Caki2 (cell line): ENCODE results near the gene SREBF1. TPM values are rescaled to one million over a fixed set of nuclear protein-coding genes. Genes with fewer than 3 reads are reported as not detected.

Source experiments
- DNase-seq: peaks from one replicate; pipeline ENCODE4 v3.0.0-alpha.2; 2015; ENCODE audit warnings: low read depth
- in situ Hi-C: cut with HindIII; loops from 2 replicates; pipeline ENCODE4 v1.10.0; 2016; ENCODE audit warnings: low sequenced_read_pairs, low pct_unique_long_range_greater_than_20kb, mixed read lengths
- total RNA-seq: library from RNA; depleted of rRNA; stranded (reverse); fragments of >200 nt; shearing (Covaris generic); gene quantifications from 2 replicates; pipeline ENCODE4 v1.2.3, GENCODE V29; 2014; ENCODE audit warnings: low replicate concordance

Gene SREBF1
- total RNA-seq, 1 experiment from 2014 or later = 33.9 TPM

- in situ Hi-C loops = no loop called here
- no peak for DNase-seq
Observed at GRCh38 chr17:17806611-17807274, 30.0 kb downstream of the SREBF1 start.

GRCh38 chr17:17806035-17806434 lies 30.8 kb downstream of the SREBF1 start:
- in situ Hi-C loops = no loop called here
- no peak for DNase-seq

DNA sequence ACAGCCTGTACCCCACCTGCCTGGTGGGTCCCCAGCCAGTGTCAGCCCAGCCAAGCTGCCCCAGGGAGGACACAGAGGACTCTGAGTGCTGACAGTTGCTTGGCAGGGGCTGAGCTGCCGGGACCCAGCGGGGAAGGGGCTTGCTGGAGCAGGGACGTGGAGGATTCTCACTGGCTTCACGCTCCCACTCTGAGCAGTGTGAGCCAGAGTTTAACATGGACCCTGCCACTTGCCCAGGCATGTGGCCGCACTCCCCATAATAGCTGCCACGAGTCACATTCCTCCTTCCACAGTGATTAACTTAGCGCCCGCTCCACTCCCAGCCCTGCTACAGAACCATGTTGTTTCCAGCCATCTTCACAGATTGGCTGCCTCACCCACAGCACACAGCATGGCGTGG lies 31.2 kb downstream of the SREBF1 start:
- in situ Hi-C loops = no loop called here
- DNase-seq = no peak

GRCh38 chr17:17804007-17804406 lies 32.8 kb downstream of the SREBF1 start:
- in situ Hi-C loops = no loop called here
- no peak for DNase-seq

DNA sequence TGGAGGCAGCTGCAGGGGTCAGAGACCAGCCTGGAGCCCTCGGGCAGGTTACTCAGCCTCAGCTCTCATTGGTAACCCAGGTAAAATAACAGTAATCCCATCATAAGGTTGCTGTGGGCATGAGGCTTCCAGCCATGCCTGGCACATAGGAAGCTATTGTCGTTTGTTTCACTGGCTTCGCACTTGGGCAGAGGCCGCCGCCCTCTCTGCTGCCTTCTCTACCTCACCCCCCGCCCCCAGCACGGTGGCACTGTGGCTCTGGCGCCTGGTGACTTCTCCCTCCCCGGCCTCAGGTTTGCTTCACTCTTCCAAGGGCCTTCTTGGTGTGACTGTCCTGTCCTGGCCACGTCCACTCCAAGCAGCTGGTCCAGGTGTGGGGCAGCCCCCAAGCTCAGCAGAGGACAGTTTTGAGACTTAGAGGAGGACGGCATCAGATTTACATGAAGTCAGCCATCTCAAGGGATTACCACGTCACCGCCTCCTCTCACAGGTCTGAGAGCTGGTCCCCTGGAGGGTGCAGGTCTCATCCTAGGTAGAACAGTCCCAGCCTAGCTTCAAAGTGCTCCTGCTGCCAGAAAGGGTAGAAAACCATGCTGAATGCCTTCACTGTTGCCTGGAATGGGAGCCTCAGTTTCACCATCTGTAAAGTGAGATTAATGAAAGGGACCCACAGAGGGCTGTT lies 34.8 kb downstream of the SREBF1 start:
- in situ Hi-C loops = no loop called here
- DNase-seq = no peak

DNA sequence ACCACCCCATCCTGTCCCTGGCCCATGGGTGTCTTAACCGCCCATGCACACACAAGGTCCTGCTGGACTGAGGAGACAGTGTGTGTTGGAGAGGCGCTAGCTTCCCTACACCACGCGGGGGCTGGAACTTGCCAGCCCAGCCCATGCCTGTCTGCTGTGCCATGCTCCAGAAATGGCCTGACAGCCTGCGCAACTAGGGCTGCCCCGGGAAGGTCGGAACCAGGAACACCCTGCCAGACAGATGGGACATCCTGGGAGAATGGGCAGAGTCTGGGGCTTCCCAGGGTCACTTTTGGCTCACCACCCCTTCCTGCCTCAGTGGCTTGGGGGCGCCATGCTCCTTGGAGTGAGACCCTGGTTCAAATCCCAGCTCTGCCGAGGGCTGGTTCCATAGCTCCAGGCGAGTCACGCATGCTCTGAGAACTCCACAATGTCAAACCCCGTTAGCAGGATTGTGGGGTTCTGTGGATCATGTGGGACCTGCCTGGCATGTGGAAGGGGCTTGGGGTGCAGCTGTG lies 36.2 kb downstream of the SREBF1 start:
- in situ Hi-C loops = no loop called here
- no peak for DNase-seq

DNA sequence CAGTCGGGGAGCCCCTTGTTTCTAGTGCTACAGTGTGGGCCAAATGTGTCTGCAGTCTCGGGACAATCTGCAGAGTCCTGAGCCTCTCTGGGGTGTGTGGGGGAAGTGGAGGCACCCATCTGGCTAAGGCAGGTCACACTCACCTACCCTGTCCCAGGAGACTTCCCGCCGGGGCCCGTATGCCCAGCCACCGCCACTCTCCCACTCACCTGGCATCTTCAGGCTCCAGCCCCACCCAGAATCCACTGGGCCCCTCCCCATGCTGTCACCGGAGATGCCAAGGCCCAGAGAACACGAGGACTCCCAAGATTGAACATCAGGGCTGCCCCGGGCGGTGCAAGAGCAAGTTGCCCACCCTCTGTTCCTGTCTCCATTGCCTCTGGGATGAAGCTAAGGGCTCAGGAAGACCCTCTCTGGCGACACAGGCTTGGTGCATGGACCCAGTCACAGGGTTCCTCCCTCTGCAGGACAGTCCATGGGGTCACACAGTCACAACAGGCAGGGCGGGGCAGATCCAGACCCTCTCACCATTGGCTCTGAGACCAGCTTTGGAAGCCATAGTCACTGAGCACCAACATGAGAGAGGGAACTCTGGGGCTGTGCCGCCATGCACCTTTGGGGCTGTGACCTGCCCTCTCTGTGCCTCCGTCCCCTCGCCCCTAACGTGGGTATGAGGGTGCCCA lies 38.1 kb downstream of the SREBF1 start:
- in situ Hi-C loops = no loop called here
- DNase-seq = no peak

DNA sequence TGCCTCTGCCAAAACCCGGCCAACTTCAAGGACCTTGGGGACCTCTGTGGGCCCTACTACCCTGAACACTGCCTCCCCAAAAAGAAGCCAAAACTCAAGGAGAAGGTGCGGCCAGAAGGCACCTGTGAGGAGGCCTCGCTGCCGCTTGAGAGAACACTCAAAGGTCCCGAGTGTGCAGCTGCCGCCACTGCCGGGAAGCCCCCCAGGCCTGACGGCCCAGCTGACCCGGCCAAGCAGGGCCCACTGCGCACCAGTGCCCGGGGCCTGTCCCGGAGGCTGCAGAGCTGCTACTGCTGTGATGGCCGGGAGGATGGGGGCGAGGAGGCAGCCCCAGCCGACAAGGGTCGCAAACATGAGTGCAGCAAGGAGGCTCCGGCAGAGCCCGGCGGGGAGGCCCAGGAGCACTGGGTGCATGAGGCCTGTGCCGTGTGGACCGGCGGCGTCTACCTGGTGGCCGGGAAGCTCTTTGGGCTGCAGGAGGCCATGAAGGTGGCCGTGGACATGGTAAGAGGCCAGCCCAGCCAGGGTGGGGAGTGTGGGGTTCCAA lies 38.7 kb downstream of the SREBF1 start:
- in situ Hi-C loops = no loop called here

DNA sequence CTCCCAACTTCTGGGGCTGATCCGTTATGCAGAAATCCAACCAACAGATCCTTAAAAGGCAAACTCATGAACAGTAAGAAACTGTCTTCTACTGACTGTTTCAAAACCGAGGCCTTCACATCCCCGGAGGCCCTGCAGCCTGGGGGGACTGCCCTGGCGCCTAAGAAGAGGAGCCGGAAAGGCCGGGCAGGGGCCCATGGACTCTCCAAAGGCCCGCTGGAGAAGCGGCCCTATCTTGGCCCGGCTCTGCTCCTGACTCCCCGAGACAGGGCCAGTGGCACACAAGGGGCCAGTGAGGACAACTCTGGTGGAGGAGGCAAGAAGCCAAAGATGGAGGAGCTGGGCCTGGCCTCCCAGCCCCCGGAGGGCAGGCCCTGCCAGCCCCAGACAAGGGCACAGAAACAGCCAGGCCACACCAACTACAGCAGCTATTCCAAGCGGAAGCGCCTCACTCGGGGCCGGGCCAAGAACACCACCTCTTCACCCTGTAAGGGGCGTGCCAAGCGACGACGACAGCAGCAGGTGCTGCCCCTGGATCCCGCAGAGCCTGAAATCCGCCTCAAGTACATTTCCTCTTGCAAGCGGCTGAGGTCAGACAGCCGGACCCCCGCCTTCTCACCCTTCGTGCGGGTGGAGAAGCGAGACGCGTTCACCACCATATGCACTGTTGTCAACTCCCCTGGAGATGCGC lies 39.5 kb downstream of the SREBF1 start:
- in situ Hi-C loops = no loop called here
- DNase-seq = no peak

More for the DNA sequence above, 38.7 kb downstream of the SREBF1 start:
- DNase-seq = no peak

GRCh38 chr17:17796787-17797061 lies 40.1 kb downstream of the SREBF1 start:
- in situ Hi-C loops = no loop called here
- no peak for DNase-seq

- in situ Hi-C loops = no loop called here
- no peak for DNase-seq
Observed at GRCh38 chr17:17795946-17796786, 40.6 kb downstream of the SREBF1 start.

DNA sequence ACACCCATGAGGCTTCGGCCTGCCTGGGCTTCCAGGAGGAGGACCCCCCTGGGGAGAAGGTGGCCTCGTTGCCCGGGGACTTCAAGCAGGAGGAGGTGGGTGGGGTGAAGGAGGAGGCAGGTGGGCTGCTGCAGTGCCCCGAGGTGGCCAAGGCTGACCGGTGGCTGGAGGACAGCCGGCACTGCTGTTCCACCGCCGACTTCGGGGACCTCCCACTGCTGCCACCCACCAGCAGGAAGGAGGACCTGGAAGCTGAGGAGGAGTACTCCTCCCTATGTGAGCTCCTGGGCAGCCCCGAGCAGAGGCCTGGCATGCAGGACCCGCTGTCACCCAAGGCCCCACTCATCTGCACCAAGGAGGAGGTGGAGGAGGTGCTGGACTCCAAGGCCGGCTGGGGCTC lies 41.5 kb downstream of the SREBF1 start:
- in situ Hi-C loops = no loop called here
- DNase-seq = no peak

DNA sequence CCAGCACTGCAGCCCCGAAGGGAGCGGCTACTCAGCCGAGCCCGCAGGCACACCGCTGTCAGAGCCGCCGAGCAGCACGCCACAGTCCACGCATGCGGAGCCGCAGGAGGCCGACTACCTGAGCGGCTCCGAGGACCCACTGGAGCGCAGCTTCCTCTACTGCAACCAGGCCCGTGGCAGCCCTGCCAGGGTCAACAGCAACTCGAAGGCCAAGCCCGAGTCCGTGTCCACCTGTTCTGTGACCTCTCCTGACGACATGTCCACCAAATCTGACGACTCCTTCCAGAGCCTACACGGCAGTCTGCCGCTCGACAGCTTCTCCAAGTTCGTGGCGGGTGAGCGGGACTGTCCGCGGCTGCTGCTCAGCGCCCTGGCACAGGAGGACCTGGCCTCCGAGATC lies 42.4 kb downstream of the SREBF1 start:
- DNase-seq = no peak
- in situ Hi-C loops = no loop called here

GRCh38 chr17:17793378-17794214 lies 43.2 kb downstream of the SREBF1 start:
- no peak for DNase-seq
- in situ Hi-C loops = no loop called here

DNA sequence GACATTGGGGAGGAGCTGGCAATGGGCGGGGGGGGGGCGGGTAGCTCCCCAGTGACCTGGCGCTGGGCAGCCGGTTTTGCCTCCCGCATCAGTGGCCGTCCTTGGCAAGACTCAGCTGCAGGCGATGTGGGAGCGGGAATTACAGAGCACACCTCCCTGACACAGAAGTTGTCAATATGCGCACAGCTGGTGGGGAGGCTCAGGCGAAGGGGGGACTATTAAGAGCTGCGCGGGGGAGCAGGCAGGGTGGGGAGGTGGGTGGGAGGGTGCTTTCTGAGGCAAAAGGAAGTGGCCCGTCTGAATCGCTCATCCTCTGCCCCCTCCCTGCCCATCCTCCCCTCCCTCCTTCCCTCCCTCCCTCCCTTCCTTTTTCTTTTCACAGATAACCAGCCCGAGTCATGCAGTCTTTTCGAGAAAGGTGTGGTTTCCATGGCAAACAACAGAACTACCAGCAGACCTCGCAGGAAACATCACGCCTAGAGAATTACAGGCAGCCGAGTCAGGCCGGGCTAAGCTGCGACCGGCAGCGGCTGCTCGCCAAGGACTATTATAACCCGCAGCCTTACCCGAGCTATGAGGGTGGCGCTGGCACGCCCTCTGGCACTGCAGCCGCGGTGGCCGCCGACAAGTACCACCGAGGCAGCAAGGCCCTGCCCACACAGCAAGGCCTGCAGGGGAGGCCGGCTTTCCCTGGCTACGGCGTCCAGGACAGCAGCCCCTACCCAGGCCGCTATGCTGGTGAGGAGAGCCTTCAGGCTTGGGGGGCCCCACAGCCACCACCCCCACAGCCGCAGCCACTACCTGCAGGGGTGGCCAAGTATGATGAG lies 44.0 kb downstream of the SREBF1 start:
- in situ Hi-C loops = no loop called here
- DNase-seq = peak; percentile 30

GRCh38 chr17:17792037-17792550 lies 44.7 kb downstream of the SREBF1 start:
- in situ Hi-C loops = no loop called here

More at GRCh38 chr17:17792037-17792550, 44.7 kb downstream of the SREBF1 start:
- no peak for DNase-seq
